Activated B cell treated with CpG ODN at 0.5 μM for 24 hours (primary cell): ENCODE measurements around the gene GPATCH2. TPM values are rescaled to one million over a fixed set of nuclear protein-coding genes. Genes with fewer than 3 reads are reported as not detected.
"Not testable (repeated sequence)": the region's sequence is repeated elsewhere in the genome, so short reads cannot be mapped to it uniquely, and the experiment has no call there.

Source experiments
- ATAC-seq: fragments of 200-7000 bp; cut with Tn5 transposase; one replicate; pipeline ENCODE4 v1.10.0; 2021; ENCODE audit warnings: low read depth, mild to moderate bottlenecking, moderate library complexity
- CTCF ChIA-PET: fragments of 350-600 bp; sonication (Branson Sonifier 250); formaldehyde crosslinking; loops from one replicate; lab custom pipeline; 2021; ENCODE audit warnings: antibody characterized with exemption; lab: Charles Lee
- POLR2A ChIA-PET: fragments of 350-600 bp; sonication (Branson Sonifier 250); formaldehyde crosslinking; loops from one replicate; lab custom pipeline; 2021; ENCODE audit warnings: antibody characterized with exemption; lab: Charles Lee
- DNase-seq: peaks from one replicate; pipeline ENCODE4 v3.0.0; 2022
- H3K27ac Mint-ChIP-seq: one replicate; pipeline ENCODE4 v1.8.0; 2020; ENCODE audit warnings: mixed read lengths
- H3K27me3 Mint-ChIP-seq: one replicate; pipeline ENCODE4 v1.8.0; 2021; ENCODE audit warnings: mixed read lengths
- H3K36me3 Mint-ChIP-seq: one replicate; pipeline ENCODE4 v1.8.0; 2021; ENCODE audit warnings: low read depth, mixed read lengths
- H3K4me1 Mint-ChIP-seq: one replicate; pipeline ENCODE4 v1.8.0; 2021; ENCODE audit warnings: mixed read lengths
- H3K4me3 Mint-ChIP-seq: one replicate; pipeline ENCODE4 v1.8.0; 2020; ENCODE audit warnings: mild to moderate bottlenecking, mixed read lengths
- H3K9me3 Mint-ChIP-seq: one replicate; pipeline ENCODE4 v1.8.0; 2020; ENCODE audit warnings: mixed read lengths
- CTCF ChIP-seq: fragments of 200-600 bp; IDR thresholded peaks from one replicate; pipeline ENCODE4 v1.8.0; 2022; ENCODE audit warnings: antibody characterized with exemption, mild to moderate bottlenecking
- intact Hi-C: fragments of 100-400 bp; cut with micrococcal nuclease; formaldehyde crosslinking; loops from one replicate; pipeline ENCODE4 v1.15.1; 2024
- total RNA-seq: library from RNA; stranded (reverse); gene quantifications from 2 replicates; pipeline ENCODE4 v1.2.3, GENCODE V29; 2022

Gene GPATCH2
- total RNA-seq, 1 donor from 2014 or later, result 17.5 TPM

DNA sequence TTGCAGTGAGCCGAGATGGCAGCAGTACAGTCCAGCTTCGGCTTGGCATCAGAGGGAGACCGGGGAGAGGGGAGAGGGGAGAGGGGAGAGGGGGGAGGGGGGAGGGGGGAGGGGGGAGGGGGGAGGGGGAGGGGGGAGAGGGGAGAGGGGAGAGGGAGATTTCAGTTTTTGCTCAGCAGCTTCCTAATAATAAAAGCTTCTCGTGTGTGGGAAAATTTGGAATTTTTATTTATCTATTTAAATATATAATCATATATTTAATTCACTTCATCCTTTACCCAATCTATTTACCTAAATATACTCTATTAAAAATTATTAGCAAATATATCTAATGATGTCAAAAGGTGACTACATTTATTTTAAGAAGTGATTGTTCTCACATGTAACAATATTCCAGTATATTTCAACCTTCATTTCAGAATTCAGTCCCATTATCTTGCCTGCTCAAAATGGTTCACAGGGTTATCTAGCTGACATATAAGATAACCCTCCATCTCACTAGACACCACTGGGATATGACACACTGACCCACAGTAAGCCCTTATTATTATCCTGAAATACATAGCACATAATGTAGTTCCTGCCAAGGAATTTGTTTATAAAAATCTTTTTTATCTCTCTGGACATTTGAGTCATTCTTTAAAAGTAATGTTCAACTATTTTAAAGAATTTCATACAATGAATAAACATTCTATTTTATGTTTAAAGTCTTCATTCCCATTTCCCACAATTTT is 105.9 kb downstream of the GPATCH2 start:
- ATAC-seq (no peak), DNase-seq (no peak)
- no peak overlapping the region for H3K4me3 Mint-ChIP-seq
- CTCF ChIA-PET, result no interaction called here
- no peaks in the 10 kb centered on the region for H3K4me1 Mint-ChIP-seq
- peaks cover 2% of the 10 kb centered on the region for H3K36me3 Mint-ChIP-seq
- no peak for TF ChIP-seq CTCF
- intact Hi-C loops, result no loop called here
- H3K9me3 Mint-ChIP-seq, result no peaks in the 10 kb centered on the region
- no peaks in the 10 kb centered on the region for H3K27me3 Mint-ChIP-seq
- no peak overlapping the region for H3K27ac Mint-ChIP-seq
- POLR2A ChIA-PET, result no interaction called here

- DNase-seq, H3K27ac Mint-ChIP-seq, CTCF ChIA-PET, H3K4me3 Mint-ChIP-seq, ATAC-seq, H3K9me3 Mint-ChIP-seq, H3K36me3 Mint-ChIP-seq, POLR2A ChIA-PET, H3K27me3 Mint-ChIP-seq, H3K4me1 Mint-ChIP-seq, intact Hi-C loops: not testable (repeated sequence)
Measured at GRCh38 chr1:217523921-217524320, 107.0 kb downstream of the GPATCH2 start.

DNA sequence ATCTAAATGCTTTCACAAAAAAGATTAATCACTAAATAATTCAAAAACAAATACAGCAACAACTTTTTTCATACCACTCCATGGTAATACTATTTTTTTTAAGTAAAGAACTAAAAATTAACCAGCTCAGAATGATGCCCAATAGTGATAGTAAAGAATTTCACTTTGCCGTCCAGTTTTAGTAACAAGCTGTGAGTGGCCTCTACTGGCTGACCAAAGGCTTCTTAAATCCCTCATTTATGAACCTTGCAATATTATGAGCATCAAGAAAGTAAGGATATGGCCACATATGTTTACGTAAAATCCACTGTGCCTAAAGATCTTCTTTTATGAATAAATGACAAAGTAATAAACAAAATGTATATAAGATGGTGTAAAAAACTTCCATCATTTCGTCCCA is 108.6 kb downstream of the GPATCH2 start:
- intact Hi-C loops, result no loop called here
- no peaks in the 10 kb centered on the region for H3K9me3 Mint-ChIP-seq
- H3K36me3 Mint-ChIP-seq, result no peaks in the 10 kb centered on the region
- POLR2A ChIA-PET, result no interaction called here
- no peak for ATAC-seq
- H3K4me1 Mint-ChIP-seq, result no peaks in the 10 kb centered on the region
- CTCF ChIA-PET, result no interaction called here
- H3K27ac Mint-ChIP-seq, result no peak overlapping the region
- no peak overlapping the region for H3K4me3 Mint-ChIP-seq
- TF ChIP-seq CTCF, result no peak
- no peaks in the 10 kb centered on the region for H3K27me3 Mint-ChIP-seq
- no peak for DNase-seq

- intact Hi-C loops, result no loop called here
- no peaks in the 10 kb centered on the region for H3K27me3 Mint-ChIP-seq
- no peak for TF ChIP-seq CTCF
Measured at GRCh38 chr1:217521317-217521716, 109.6 kb downstream of the GPATCH2 start.

GRCh38 chr1:217506878-217507277 is 124.0 kb downstream of the GPATCH2 start:
- H3K27me3 Mint-ChIP-seq, result no peaks in the 10 kb centered on the region
- ChIA-PET POLR2A (no interaction called here), CTCF (no interaction called here)
- H3K4me3 Mint-ChIP-seq, result no peak overlapping the region
- no peak for TF ChIP-seq CTCF
- DNase-seq (no peak), ATAC-seq (no peak)
- H3K4me1 Mint-ChIP-seq, result no peaks in the 10 kb centered on the region
- intact Hi-C loops, result no loop called here
- H3K9me3 Mint-ChIP-seq, result no peaks in the 10 kb centered on the region
- peaks cover 2% of the 10 kb centered on the region for H3K36me3 Mint-ChIP-seq
- no peak overlapping the region for H3K27ac Mint-ChIP-seq

More at GRCh38 chr1:217521317-217521716, 109.6 kb downstream of the GPATCH2 start:
- Mint-ChIP-seq H3K9me3 (no peaks in the 10 kb centered on the region), H3K27ac (no peak overlapping the region), H3K4me3 (no peak overlapping the region), H3K4me1 (no peaks in the 10 kb centered on the region), H3K36me3 (no peaks in the 10 kb centered on the region)
- ChIA-PET CTCF (no interaction called here), POLR2A (no interaction called here)
- no peak for DNase-seq
- no peak for ATAC-seq

- ATAC-seq (no peak), DNase-seq (no peak)
- ChIA-PET CTCF (no interaction called here), POLR2A (no interaction called here)
- Mint-ChIP-seq H3K4me3 (no peak overlapping the region), H3K27ac (no peak overlapping the region), H3K9me3 (no peaks in the 10 kb centered on the region), H3K4me1 (peaks cover 7% of the 10 kb centered on the region), H3K27me3 (no peaks in the 10 kb centered on the region), H3K36me3 (peaks cover 9% of the 10 kb centered on the region)
- intact Hi-C loops, result no loop called here
- TF ChIP-seq CTCF, result no peak
Measured at GRCh38 chr1:217498209-217498608, 132.7 kb downstream of the GPATCH2 start.
